ENCODE data around the gene SYNGR3. TPM values are rescaled to one million over a fixed set of nuclear protein-coding genes. Genes with fewer than 3 reads are reported as not detected.
A peak's percentile ranks its signal among the peaks of the same experiment; 100 is the strongest.

The SYNGR3 gene
- total and polyA plus RNA-seq, 2 of the 13 experiments (the other 11 are each of a cell fraction or from before 2014, with no cell fraction given), result 0.97 to 5.7 TPM

DNA sequence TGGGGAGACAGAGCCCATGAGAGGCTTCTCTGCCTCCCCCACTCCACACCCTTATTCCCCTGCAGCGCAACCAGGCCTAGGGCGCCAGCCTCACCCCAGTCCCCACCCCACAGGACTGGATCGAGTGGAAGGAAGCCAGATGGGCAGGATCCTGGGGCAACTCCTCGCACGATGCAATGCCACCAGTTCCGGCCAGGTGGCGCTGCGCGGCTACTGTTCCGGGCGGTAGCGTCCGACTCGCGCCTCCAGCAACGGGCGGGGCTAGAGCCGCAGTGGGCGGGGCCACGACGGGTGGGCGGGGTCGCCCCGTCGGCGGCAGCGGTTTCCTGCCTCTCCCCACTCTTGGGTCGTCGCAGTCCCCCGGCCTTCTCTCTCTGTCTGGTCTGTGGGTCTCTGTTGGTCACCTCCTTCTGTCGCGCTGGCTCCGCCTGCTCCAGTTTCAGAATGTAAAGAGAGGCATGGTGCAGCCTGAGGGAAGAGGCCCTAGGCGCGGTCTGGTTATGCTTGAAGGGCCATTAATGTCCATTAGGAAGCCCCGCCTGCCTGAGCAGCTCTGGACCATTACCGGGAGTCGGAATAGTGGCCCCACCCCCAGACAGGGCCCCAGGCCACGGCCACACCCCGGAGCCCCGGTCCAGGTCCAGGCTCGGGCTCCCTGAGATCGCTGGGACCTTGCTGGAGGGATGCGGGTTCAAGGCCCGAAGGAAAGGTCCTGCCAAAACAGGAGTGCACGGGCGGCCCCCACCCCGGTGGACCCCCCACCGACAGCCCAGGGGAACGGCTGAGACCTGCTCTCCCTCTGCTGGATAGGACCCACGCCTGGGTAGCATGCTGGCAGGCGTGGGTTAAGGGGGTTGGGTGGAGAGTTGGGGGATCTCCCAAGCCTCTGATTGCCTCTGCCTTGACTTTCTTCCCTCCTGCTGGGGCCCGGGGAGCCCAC lies 33.6 kb downstream of the SYNGR3 start (continued):
- TF ChIP-seq ZNF747 (CRISPR knock-in tag; IDR thresholded peaks at IDR 0.05; ENCODE audit: borderline replicate concordance), result peak; percentile 90
- TF ChIP-seq, protein P1, sequence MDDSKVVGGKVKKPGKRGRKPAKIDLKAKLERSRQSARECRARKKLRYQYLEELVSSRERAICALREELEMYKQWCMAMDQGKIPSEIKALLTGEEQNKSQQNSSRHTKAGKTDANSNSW (CRISPR knock-in tag; IDR thresholded peaks at IDR 0.05; ENCODE audit: borderline replicate concordance), result no peak
- TF ChIP-seq ZNF782 (CRISPR knock-in tag; IDR thresholded peaks at IDR 0.05; ENCODE audit: borderline replicate concordance), result no peak
- TF ChIP-seq, protein P2, sequence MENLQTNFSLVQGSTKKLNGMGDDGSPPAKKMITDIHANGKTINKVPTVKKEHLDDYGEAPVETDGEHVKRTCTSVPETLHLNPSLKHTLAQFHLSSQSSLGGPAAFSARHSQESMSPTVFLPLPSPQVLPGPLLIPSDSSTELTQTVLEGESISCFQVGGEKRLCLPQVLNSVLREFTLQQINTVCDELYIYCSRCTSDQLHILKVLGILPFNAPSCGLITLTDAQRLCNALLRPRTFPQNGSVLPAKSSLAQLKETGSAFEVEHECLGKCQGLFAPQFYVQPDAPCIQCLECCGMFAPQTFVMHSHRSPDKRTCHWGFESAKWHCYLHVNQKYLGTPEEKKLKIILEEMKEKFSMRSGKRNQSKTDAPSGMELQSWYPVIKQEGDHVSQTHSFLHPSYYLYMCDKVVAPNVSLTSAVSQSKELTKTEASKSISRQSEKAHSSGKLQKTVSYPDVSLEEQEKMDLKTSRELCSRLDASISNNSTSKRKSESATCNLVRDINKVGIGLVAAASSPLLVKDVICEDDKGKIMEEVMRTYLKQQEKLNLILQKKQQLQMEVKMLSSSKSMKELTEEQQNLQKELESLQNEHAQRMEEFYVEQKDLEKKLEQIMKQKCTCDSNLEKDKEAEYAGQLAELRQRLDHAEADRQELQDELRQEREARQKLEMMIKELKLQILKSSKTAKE (CRISPR knock-in tag; IDR thresholded peaks at IDR 0.05; ENCODE audit: borderline replicate concordance), result no peak
- 0 out of 2 replicates have a peak, but pooled peaks have one; percentile 62 for TF ChIP-seq ZNF136 (CRISPR knock-in tag; IDR thresholded peaks at IDR 0.05; ENCODE audit: low read depth)
- TF ChIP-seq, protein P3, sequence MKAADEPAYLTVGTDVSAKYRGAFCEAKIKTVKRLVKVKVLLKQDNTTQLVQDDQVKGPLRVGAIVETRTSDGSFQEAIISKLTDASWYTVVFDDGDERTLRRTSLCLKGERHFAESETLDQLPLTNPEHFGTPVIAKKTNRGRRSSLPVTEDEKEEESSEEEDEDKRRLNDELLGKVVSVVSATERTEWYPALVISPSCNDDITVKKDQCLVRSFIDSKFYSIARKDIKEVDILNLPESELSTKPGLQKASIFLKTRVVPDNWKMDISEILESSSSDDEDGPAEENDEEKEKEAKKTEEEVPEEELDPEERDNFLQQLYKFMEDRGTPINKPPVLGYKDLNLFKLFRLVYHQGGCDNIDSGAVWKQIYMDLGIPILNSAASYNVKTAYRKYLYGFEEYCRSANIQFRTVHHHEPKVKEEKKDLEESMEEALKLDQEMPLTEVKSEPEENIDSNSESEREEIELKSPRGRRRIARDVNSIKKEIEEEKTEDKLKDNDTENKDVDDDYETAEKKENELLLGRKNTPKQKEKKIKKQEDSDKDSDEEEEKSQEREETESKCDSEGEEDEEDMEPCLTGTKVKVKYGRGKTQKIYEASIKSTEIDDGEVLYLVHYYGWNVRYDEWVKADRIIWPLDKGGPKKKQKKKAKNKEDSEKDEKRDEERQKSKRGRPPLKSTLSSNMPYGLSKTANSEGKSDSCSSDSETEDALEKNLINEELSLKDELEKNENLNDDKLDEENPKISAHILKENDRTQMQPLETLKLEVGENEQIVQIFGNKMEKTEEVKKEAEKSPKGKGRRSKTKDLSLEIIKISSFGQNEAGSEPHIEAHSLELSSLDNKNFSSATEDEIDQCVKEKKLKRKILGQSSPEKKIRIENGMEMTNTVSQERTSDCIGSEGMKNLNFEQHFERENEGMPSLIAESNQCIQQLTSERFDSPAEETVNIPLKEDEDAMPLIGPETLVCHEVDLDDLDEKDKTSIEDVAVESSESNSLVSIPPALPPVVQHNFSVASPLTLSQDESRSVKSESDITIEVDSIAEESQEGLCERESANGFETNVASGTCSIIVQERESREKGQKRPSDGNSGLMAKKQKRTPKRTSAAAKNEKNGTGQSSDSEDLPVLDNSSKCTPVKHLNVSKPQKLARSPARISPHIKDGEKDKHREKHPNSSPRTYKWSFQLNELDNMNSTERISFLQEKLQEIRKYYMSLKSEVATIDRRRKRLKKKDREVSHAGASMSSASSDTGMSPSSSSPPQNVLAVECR (CRISPR knock-in tag; IDR thresholded peaks at IDR 0.05; ENCODE audit: borderline replicate concordance), result peak; percentile 53; the same call in 1 of the 2 replicates
- TF ChIP-seq MIER2 (CRISPR knock-in tag; IDR thresholded peaks at IDR 0.05), result no peak
- peak; percentile 81; the same call in 1 of the 2 replicates for TF ChIP-seq FOXC1 (CRISPR knock-in tag; IDR thresholded peaks at IDR 0.05; ENCODE audit: borderline replicate concordance)
- no peak for TF ChIP-seq ZFP41 (CRISPR knock-in tag; IDR thresholded peaks at IDR 0.05; ENCODE audit: borderline replicate concordance)
- TF ChIP-seq, protein P4, sequence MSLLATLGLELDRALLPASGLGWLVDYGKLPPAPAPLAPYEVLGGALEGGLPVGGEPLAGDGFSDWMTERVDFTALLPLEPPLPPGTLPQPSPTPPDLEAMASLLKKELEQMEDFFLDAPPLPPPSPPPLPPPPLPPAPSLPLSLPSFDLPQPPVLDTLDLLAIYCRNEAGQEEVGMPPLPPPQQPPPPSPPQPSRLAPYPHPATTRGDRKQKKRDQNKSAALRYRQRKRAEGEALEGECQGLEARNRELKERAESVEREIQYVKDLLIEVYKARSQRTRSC (CRISPR knock-in tag; IDR thresholded peaks at IDR 0.05; ENCODE audit: low read depth), result no peak
- TF ChIP-seq SCMH1 (CRISPR knock-in tag; IDR thresholded peaks at IDR 0.05; ENCODE audit: borderline replicate concordance), result no peak
- TF ChIP-seq, protein P5, sequence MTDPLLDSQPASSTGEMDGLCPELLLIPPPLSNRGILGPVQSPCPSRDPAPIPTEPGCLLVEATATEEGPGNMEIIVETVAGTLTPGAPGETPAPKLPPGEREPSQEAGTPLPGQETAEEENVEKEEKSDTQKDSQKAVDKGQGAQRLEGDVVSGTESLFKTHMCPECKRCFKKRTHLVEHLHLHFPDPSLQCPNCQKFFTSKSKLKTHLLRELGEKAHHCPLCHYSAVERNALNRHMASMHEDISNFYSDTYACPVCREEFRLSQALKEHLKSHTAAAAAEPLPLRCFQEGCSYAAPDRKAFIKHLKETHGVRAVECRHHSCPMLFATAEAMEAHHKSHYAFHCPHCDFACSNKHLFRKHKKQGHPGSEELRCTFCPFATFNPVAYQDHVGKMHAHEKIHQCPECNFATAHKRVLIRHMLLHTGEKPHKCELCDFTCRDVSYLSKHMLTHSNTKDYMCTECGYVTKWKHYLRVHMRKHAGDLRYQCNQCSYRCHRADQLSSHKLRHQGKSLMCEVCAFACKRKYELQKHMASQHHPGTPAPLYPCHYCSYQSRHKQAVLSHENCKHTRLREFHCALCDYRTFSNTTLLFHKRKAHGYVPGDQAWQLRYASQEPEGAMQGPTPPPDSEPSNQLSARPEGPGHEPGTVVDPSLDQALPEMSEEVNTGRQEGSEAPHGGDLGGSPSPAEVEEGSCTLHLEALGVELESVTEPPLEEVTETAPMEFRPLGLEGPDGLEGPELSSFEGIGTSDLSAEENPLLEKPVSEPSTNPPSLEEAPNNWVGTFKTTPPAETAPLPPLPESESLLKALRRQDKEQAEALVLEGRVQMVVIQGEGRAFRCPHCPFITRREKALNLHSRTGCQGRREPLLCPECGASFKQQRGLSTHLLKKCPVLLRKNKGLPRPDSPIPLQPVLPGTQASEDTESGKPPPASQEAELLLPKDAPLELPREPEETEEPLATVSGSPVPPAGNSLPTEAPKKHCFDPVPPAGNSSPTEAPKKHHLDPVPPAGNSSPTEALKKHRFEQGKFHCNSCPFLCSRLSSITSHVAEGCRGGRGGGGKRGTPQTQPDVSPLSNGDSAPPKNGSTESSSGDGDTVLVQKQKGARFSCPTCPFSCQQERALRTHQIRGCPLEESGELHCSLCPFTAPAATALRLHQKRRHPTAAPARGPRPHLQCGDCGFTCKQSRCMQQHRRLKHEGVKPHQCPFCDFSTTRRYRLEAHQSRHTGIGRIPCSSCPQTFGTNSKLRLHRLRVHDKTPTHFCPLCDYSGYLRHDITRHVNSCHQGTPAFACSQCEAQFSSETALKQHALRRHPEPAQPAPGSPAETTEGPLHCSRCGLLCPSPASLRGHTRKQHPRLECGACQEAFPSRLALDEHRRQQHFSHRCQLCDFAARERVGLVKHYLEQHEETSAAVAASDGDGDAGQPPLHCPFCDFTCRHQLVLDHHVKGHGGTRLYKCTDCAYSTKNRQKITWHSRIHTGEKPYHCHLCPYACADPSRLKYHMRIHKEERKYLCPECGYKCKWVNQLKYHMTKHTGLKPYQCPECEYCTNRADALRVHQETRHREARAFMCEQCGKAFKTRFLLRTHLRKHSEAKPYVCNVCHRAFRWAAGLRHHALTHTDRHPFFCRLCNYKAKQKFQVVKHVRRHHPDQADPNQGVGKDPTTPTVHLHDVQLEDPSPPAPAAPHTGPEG (CRISPR knock-in tag; IDR thresholded peaks at IDR 0.05), result no peak

Measured in HepG2 (cell line).